HG02885 (cell line): ENCODE results near the gene WRAP73.

Experiments
- ATAC-seq: cut with Tn5 transposase; IDR thresholded peaks from one replicate; pipeline ENCODE4 v1.9.1; 2021; ENCODE audit warnings: mild to moderate bottlenecking; ENCODE audit not compliant: unreplicated experiment, poor library complexity

WRAP73 gene

GRCh38 chr1:3617806-3618345, 32.0 kb downstream of the WRAP73 start:
- ATAC-seq: no peak

- ATAC-seq: no peak
These were observed 33.0 kb downstream of the WRAP73 start for GRCh38 chr1:3616861-3617260.

- no peak for ATAC-seq
These were observed 34.9 kb downstream of the WRAP73 start for GRCh38 chr1:3614755-3615742.

GRCh38 chr1:3612123-3612522, 37.8 kb downstream of the WRAP73 start:
- ATAC-seq: no peak

- ATAC-seq: no peak
These were observed 38.5 kb downstream of the WRAP73 start, which contains the start of gene MEGF6 for GRCh38 chr1:3611170-3612019. TSS of gene MEGF6 (minus strand) at chr1:3611508. CDS start at chr1:3611268, 240 bp downstream.

- ATAC-seq: no peak
These were observed 39.3 kb downstream of the WRAP73 start for GRCh38 chr1:3610527-3611169.

GRCh38 chr1:3609769-3610526, 40.0 kb downstream of the WRAP73 start:
- no peak for ATAC-seq

GRCh38 chr1:3609016-3609768, 40.7 kb downstream of the WRAP73 start:
- ATAC-seq: no peak

- no peak for ATAC-seq
These were observed 41.7 kb downstream of the WRAP73 start for GRCh38 chr1:3608154-3608553.

- ATAC-seq: no peak
These were observed 42.2 kb downstream of the WRAP73 start for GRCh38 chr1:3607703-3608065.

GRCh38 chr1:3606779-3607702, 42.9 kb downstream of the WRAP73 start:
- ATAC-seq: no peak

- ATAC-seq: no peak
These were observed 44.7 kb downstream of the WRAP73 start for GRCh38 chr1:3604997-3605823.

- ATAC-seq: no peak
These were observed 45.4 kb downstream of the WRAP73 start for GRCh38 chr1:3604468-3604974.

GRCh38 chr1:3603571-3604467, 46.1 kb downstream of the WRAP73 start:
- no peak for ATAC-seq

- ATAC-seq: no peak
These were observed 46.7 kb downstream of the WRAP73 start for GRCh38 chr1:3603156-3603555.

GRCh38 chr1:3602375-3602774, 47.5 kb downstream of the WRAP73 start:
- ATAC-seq: no peak
